NCI-H82 treated with DMSO at 0.1 percent for 48 hours (cell line): ENCODE data around the gene DMKN.
"Not testable (repeated sequence)": the region's sequence is repeated elsewhere in the genome, so short reads cannot be mapped to it uniquely, and the experiment has no call there.

Experiments
- DNase-seq: peaks from one replicate; lab custom pipeline; 2025; ENCODE audit not compliant: unreplicated experiment; lab: John Stamatoyannopoulos, UW

DMKN gene

GRCh38 chr19:35470128-35470527 is 43.3 kb downstream of the DMKN start:
- DNase-seq: no peak

- no peak for DNase-seq
Measured at GRCh38 chr19:35468637-35469036, 44.8 kb downstream of the DMKN start.

- no peak for DNase-seq
Measured at GRCh38 chr19:35466259-35466658, 47.2 kb downstream of the DMKN start.

- DNase-seq: not testable (repeated sequence)
Measured at GRCh38 chr19:35462956-35463355, 50.5 kb downstream of the DMKN start.

GRCh38 chr19:35462476-35462953 is 50.9 kb downstream of the DMKN start:
- no peak for DNase-seq

GRCh38 chr19:35461788-35462187 is 51.7 kb downstream of the DMKN start:
- not testable (repeated sequence) for DNase-seq

GRCh38 chr19:35461060-35461459 is 52.4 kb downstream of the DMKN start:
- no peak for DNase-seq

GRCh38 chr19:35460608-35461007 is 52.8 kb downstream of the DMKN start:
- DNase-seq: no peak

GRCh38 chr19:35459414-35460082 is 53.9 kb downstream of the DMKN start:
- no peak for DNase-seq

GRCh38 chr19:35458731-35459391 is 54.6 kb downstream of the DMKN start:
- no peak for DNase-seq

GRCh38 chr19:35458192-35458591 is 55.3 kb downstream of the DMKN start:
- no peak for DNase-seq

- no peak for DNase-seq
Measured at GRCh38 chr19:35457173-35457572, 56.3 kb downstream of the DMKN start.

- no peak for DNase-seq
Measured at GRCh38 chr19:35455616-35456201, 57.7 kb downstream of the DMKN start.

- no peak for DNase-seq
Measured at GRCh38 chr19:35454663-35455062, 58.8 kb downstream of the DMKN start.

- DNase-seq: no peak
Measured at GRCh38 chr19:35451338-35452096, 61.9 kb downstream of the DMKN start.

GRCh38 chr19:35449359-35450043 is 63.9 kb downstream of the DMKN start:
- no peak for DNase-seq

- DNase-seq: no peak
Measured at GRCh38 chr19:35447606-35448469, 65.6 kb downstream of the DMKN start, which contains the start of gene FFAR2. Gene FFAR2 (plus strand): TSS chr19:35448257. CDS start chr19:35449715, 1,458 bp downstream.
